Astrocyte of the spinal cord (primary cell): ENCODE results near the gene AMER3.

ENCODE experiments used
- DNase-seq: peaks from one replicate; pipeline ENCODE4 v3.0.0; 2011; ENCODE audit warnings: low read depth, low spot score
- H3K4me3 ChIP-seq: 2 replicates; pipeline ENCODE4 v1.5.1; 2011; ENCODE audit warnings: low read depth, mild to moderate bottlenecking, low read length, moderate library complexity
- in situ Hi-C: cut with HindIII; loops from 2 replicates; pipeline ENCODE4 v1.10.0; 2017; ENCODE audit warnings: low sequenced_read_pairs
- TF ChIP-seq, protein P1 (sequence below): IDR thresholded peaks from 2 replicates; pipeline ENCODE4 v1.5.1; 2012; ENCODE audit warnings: low read depth, mild to moderate bottlenecking, low read length, inconsistent platforms

Gene AMER3

GRCh38 chr2:130749641-130750040 is 5.7 kb upstream of the AMER3 start:
- H3K4me3 ChIP-seq: no peak overlapping the region
- TF ChIP-seq, protein P1, sequence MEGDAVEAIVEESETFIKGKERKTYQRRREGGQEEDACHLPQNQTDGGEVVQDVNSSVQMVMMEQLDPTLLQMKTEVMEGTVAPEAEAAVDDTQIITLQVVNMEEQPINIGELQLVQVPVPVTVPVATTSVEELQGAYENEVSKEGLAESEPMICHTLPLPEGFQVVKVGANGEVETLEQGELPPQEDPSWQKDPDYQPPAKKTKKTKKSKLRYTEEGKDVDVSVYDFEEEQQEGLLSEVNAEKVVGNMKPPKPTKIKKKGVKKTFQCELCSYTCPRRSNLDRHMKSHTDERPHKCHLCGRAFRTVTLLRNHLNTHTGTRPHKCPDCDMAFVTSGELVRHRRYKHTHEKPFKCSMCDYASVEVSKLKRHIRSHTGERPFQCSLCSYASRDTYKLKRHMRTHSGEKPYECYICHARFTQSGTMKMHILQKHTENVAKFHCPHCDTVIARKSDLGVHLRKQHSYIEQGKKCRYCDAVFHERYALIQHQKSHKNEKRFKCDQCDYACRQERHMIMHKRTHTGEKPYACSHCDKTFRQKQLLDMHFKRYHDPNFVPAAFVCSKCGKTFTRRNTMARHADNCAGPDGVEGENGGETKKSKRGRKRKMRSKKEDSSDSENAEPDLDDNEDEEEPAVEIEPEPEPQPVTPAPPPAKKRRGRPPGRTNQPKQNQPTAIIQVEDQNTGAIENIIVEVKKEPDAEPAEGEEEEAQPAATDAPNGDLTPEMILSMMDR: no peak
- DNase-seq: no peak
- in situ Hi-C loops: no loop called here

DNA sequence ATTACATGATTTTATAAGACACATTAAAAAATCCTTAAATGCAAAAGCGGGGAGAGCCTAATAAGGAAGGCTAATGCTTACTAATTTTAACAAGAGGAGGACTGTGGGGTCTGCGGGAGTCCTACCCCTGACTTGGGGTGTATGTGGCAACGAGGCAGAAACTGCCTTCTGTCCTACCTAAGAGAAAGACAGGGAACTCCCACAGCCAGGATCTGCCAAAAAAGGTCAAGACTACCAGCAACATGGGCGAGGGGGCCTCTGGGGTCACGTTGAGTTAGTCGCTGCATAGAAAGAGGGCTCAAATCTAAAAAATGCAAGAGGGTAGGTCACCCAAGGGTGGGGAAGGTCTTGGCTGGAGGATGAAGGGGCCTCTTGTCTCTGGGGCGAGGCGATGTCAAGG is 529 bp upstream of the AMER3 start:
- TF ChIP-seq, protein P1: no peak
- in situ Hi-C loops: no loop called here
- H3K4me3 ChIP-seq: no peak overlapping the region
- DNase-seq: no peak

GRCh38 chr2:130756053-130756873 is 923 bp downstream of the AMER3 start:
- peak; percentile 5 for DNase-seq
- in situ Hi-C loops: no loop called here
- TF ChIP-seq, protein P1: no peak
- no peak overlapping the region for H3K4me3 ChIP-seq

- TF ChIP-seq, protein P1: no peak
- H3K4me3 ChIP-seq: no peak overlapping the region
- in situ Hi-C loops: no loop called here
- no peak for DNase-seq
These were observed 1.7 kb downstream of the AMER3 start for GRCh38 chr2:130756874-130757668.

- in situ Hi-C loops: no loop called here
- TF ChIP-seq, protein P1: no peak
- no peak for DNase-seq
- no peak overlapping the region for H3K4me3 ChIP-seq
These were observed 4.8 kb downstream of the AMER3 start for GRCh38 chr2:130759906-130760753.
